Neural progenitor cell (in vitro differentiated cells): ENCODE results near the gene FAM13C.

Source experiments
- CTCF ChIP-seq: fragments of 200-600 bp; sonication (generic); IDR thresholded peaks from 2 replicates; pipeline ENCODE4 v1.5.1; 2017; ENCODE audit warnings: antibody characterized with exemption, mild to moderate bottlenecking
- EZH2 ChIP-seq: fragments of 200-600 bp; sonication (generic); IDR thresholded peaks from 2 replicates; pipeline ENCODE4 v1.6.1; 2017; ENCODE audit warnings: antibody characterized with exemption, mild to moderate bottlenecking, moderate library complexity
- EZH2phosphoT487 ChIP-seq: fragments of 200-600 bp; sonication (generic); IDR thresholded peaks from 2 replicates; pipeline ENCODE4 v1.6.1; 2017; ENCODE audit warnings: antibody characterized with exemption

- TF ChIP-seq CTCF (no peak), EZH2 (no peak), EZH2phosphoT487 (no peak)
Observed at GRCh38 chr10:59273445-59273844, 88.9 kb downstream of the FAM13C start.
